GM23338 (cell line): Measurements from ENCODE around the gene NIPA2. TPM values are rescaled to one million over a fixed set of nuclear protein-coding genes. Genes with fewer than 3 reads are reported as not detected.

Experiments used
- ATAC-seq: fragments of 200-7000 bp; cut with Tn5 transposase; 3 replicates; pipeline ENCODE4 v1.9.1; 2020
- DNase-seq: peaks from one replicate; pipeline ENCODE4 v3.0.0-alpha.2; 2015; ENCODE audit warnings: low spot score
- H2AFZ ChIP-seq: fragments of 200-600 bp; sonication (generic); 2 replicates; pipeline ENCODE4 v1.8.0; 2016; ENCODE audit warnings: antibody characterized with exemption, mild to moderate bottlenecking, moderate library complexity
- H3F3A ChIP-seq: fragments of 200-600 bp; sonication (generic); replicated peaks from 2 replicates; pipeline ENCODE4 v1.8.0; 2017; ENCODE audit warnings: antibody characterized with exemption, mixed run types, low read depth
- H3K27ac ChIP-seq: fragments of 200-600 bp; sonication (generic); 2 replicates; pipeline ENCODE4 v1.6.1; 2016; ENCODE audit warnings: low read depth
- H3K27me3 ChIP-seq: fragments of 200-600 bp; sonication (generic); 2 replicates; pipeline ENCODE4 v1.8.0; 2016; ENCODE audit warnings: mild to moderate bottlenecking, mixed run types, moderate library complexity; ENCODE audit not compliant: insufficient read depth
- H3K36me3 ChIP-seq: fragments of 200-600 bp; sonication (generic); 2 replicates; pipeline ENCODE4 v1.8.0; 2016; ENCODE audit warnings: mild to moderate bottlenecking; ENCODE audit not compliant: insufficient read depth
- H3K4me1 ChIP-seq: fragments of 200-600 bp; sonication (generic); 2 replicates; pipeline ENCODE4 v1.8.0; 2016; ENCODE audit warnings: mild to moderate bottlenecking, moderate library complexity; ENCODE audit not compliant: insufficient read depth
- H3K4me2 ChIP-seq: fragments of 200-600 bp; sonication (generic); 2 replicates; pipeline ENCODE4 v1.7.1; 2017; ENCODE audit warnings: mixed run types
- H3K4me3 ChIP-seq: fragments of 200-600 bp; sonication (generic); 2 replicates; pipeline ENCODE4 v1.6.1; 2016; ENCODE audit warnings: mixed run types
- H3K79me2 ChIP-seq: fragments of 200-600 bp; sonication (generic); replicated peaks from 2 replicates; pipeline ENCODE4 v1.8.0; 2017; ENCODE audit warnings: mild to moderate bottlenecking; ENCODE audit not compliant: insufficient read depth
- H3K9me2 ChIP-seq: fragments of 200-600 bp; sonication (generic); 2 replicates; pipeline ENCODE4 v1.8.0; 2017; ENCODE audit not compliant: insufficient read depth
- H4K20me1 ChIP-seq: fragments of 200-600 bp; sonication (generic); replicated peaks from 2 replicates; pipeline ENCODE4 v1.8.0; 2017; ENCODE audit warnings: mild to moderate bottlenecking; ENCODE audit not compliant: insufficient read depth
- H3K27ac Mint-ChIP-seq: 2 replicates; pipeline ENCODE4 v1.8.0; 2020; ENCODE audit warnings: inconsistent platforms, mild to moderate bottlenecking, moderate library complexity, mixed read lengths
- H3K27me3 Mint-ChIP-seq: 3 replicates; pipeline ENCODE4 v1.8.0; 2022; ENCODE audit warnings: low read depth, mild to moderate bottlenecking, moderate library complexity, mixed read lengths, inconsistent platforms; ENCODE audit not compliant: insufficient read depth, poor library complexity
- H3K36me3 Mint-ChIP-seq: 3 replicates; pipeline ENCODE4 v1.8.0; 2021; ENCODE audit warnings: low read depth, mild to moderate bottlenecking, inconsistent platforms, moderate library complexity, mixed read lengths
- H3K4me1 Mint-ChIP-seq: 3 replicates; pipeline ENCODE4 v1.8.0; 2020; ENCODE audit warnings: mild to moderate bottlenecking, inconsistent platforms, mixed read lengths
- H3K4me3 Mint-ChIP-seq: 3 replicates; pipeline ENCODE4 v1.8.0; 2021; ENCODE audit warnings: moderate library complexity, mild to moderate bottlenecking, inconsistent platforms, mixed read lengths
- H3K9me3 Mint-ChIP-seq: 3 replicates; pipeline ENCODE4 v1.8.0; 2020; ENCODE audit warnings: moderate library complexity, mild to moderate bottlenecking, inconsistent platforms, mixed read lengths
- CREB1 ChIP-seq: fragments of 250-450 bp; sonication (Bioruptor Pico); IDR thresholded peaks from 2 replicates; pipeline ENCODE4 v1.5.0; 2020; ENCODE audit warnings: low read depth, mild to moderate bottlenecking, moderate library complexity
- ETS1 ChIP-seq: IDR thresholded peaks from 2 replicates; pipeline ENCODE4 v1.6.1; 2016; ENCODE audit warnings: antibody characterized with exemption
- EZH2 ChIP-seq: fragments of 200-600 bp; sonication (generic); IDR thresholded peaks from one replicate; pipeline ENCODE4 v1.8.0; 2017; ENCODE audit warnings: antibody characterized with exemption, mild to moderate bottlenecking, low read depth; ENCODE audit not compliant: unreplicated experiment
- EZH2phosphoT487 ChIP-seq: fragments of 200-600 bp; sonication (generic); IDR thresholded peaks from one replicate; pipeline ENCODE4 v1.8.1; 2018; ENCODE audit warnings: antibody characterized with exemption; ENCODE audit not compliant: unreplicated experiment
- JUNB ChIP-seq: IDR thresholded peaks from one replicate; pipeline ENCODE4 v1.6.1; 2016; ENCODE audit warnings: antibody characterized with exemption; ENCODE audit not compliant: unreplicated experiment
- NANOG ChIP-seq: IDR thresholded peaks from 2 replicates; pipeline ENCODE4 v1.6.1; 2016; ENCODE audit warnings: antibody characterized with exemption, borderline replicate concordance
- POLR2AphosphoS5 ChIP-seq: IDR thresholded peaks from 2 replicates; pipeline ENCODE4 v1.6.1; 2016; ENCODE audit warnings: antibody characterized with exemption, low read depth
- STAT1 ChIP-seq: IDR thresholded peaks from one replicate; pipeline ENCODE4 v1.6.1; 2016; ENCODE audit warnings: antibody characterized with exemption; ENCODE audit not compliant: unreplicated experiment
- ZNF114 ChIP-seq: fragments of 250-450 bp; sonication (Bioruptor Pico); IDR thresholded peaks from 2 replicates; pipeline ENCODE4 v1.5.0; 2020; ENCODE audit warnings: mild to moderate bottlenecking, moderate library complexity
- ZNF331 ChIP-seq: fragments of 250-450 bp; sonication (Bioruptor Pico); IDR thresholded peaks from 2 replicates; pipeline ENCODE4 v1.5.0; 2020; ENCODE audit warnings: low read depth, mild to moderate bottlenecking, moderate library complexity
- ZNF462 ChIP-seq: fragments of 250-450 bp; sonication (Bioruptor Pico); IDR thresholded peaks from 2 replicates; pipeline ENCODE4 v1.5.0; 2020; ENCODE audit warnings: mild to moderate bottlenecking, moderate library complexity
- polyA plus RNA-seq: library from polyadenylated mRNA; unstranded; fragments of >200 nt; fragmentation: Nextera tagmentation; extraction: Ambion mirVana; gene quantifications from 2 replicates; pipeline ENCODE4 v1.2.1, GENCODE V29; 2016
- total RNA-seq: library from RNA; depleted of rRNA; stranded (reverse); fragments of >200 nt; shearing (Covaris generic); gene quantifications from 2 replicates; pipeline ENCODE4 v1.2.3, GENCODE V29; 2014

The NIPA2 gene
- total and polyA plus RNA-seq, 2 experiments from 2014 or later: 35.0 to 105 TPM

- H4K20me1 ChIP-seq: no peaks in the 10 kb centered on the region
- no peaks in the 10 kb centered on the region for H3K27me3 ChIP-seq
- Mint-ChIP-seq H3K4me3 (no peak overlapping the region), H3K9me3 (peaks cover 13% of the 10 kb centered on the region; the same call in 1 of the 3 replicates), H3K4me1 (peaks cover 66% of the 10 kb centered on the region), H3K27ac (no peak overlapping the region), H3K27me3 (peaks cover 16% of the 10 kb centered on the region), H3K36me3 (peaks cover 21% of the 10 kb centered on the region; the same call in 2 of the 3 replicates)
- no peaks in the 10 kb centered on the region for H3K9me2 ChIP-seq
- no peaks in the 10 kb centered on the region for H3K36me3 ChIP-seq
- no peak overlapping the region for H2AFZ ChIP-seq
- peaks cover 37% of the 10 kb centered on the region for H3K4me1 ChIP-seq
- ATAC-seq (no peak), DNase-seq (no peak)
- no peak overlapping the region for H3K27ac ChIP-seq
- H3F3A ChIP-seq: no peaks in the 10 kb centered on the region; the same call in 1 of the 2 replicates
- no peak overlapping the region for H3K4me2 ChIP-seq
- no peak overlapping the region for H3K4me3 ChIP-seq
- no peaks in the 10 kb centered on the region for H3K79me2 ChIP-seq
- TF ChIP-seq POLR2AphosphoS5 (no peak), ETS1 (no peak), NANOG (no peak), ZNF114 (CRISPR knock-in tag) (no peak), EZH2phosphoT487 (no peak), CREB1 (CRISPR knock-in tag) (no peak), ZNF331 (no peak), STAT1 (no peak), EZH2 (no peak), JUNB (no peak)
Observed at GRCh38 chr15:22831473-22831872, 7.0 kb upstream of the NIPA2 start.

GRCh38 chr15:22839046-22839695 lies 705 bp downstream of the NIPA2 start:
- H3K27me3 ChIP-seq: no peaks in the 10 kb centered on the region
- peak overlapping the region; percentile 90 for H3K4me3 Mint-ChIP-seq
- H2AFZ ChIP-seq: peak overlapping the region; percentile 67; the same call in 1 of the 2 replicates
- no peak for TF ChIP-seq EZH2phosphoT487
- no peak for TF ChIP-seq ETS1
- no peak for TF ChIP-seq JUNB
- TF ChIP-seq ZNF331: no peak
- no peak for TF ChIP-seq POLR2AphosphoS5
- no peak for TF ChIP-seq ZNF114 (CRISPR knock-in tag)
- no peak for TF ChIP-seq CREB1 (CRISPR knock-in tag)
- TF ChIP-seq STAT1: no peak
- TF ChIP-seq ZNF462 (CRISPR knock-in tag): no peak
- no peak for TF ChIP-seq EZH2

More at GRCh38 chr15:22839046-22839695, 705 bp downstream of the NIPA2 start:
- H3K27me3 Mint-ChIP-seq: peaks cover 11% of the 10 kb centered on the region
- H3K36me3 Mint-ChIP-seq: peaks cover 30% of the 10 kb centered on the region
- peaks cover 11% of the 10 kb centered on the region; the same call in 1 of the 2 replicates for H3F3A ChIP-seq
- peaks cover 13% of the 10 kb centered on the region for H3K4me1 ChIP-seq
- H3K36me3 ChIP-seq: no peaks in the 10 kb centered on the region; the same call in 1 of the 2 replicates
- no peaks in the 10 kb centered on the region for H3K9me2 ChIP-seq
- peaks cover 7% of the 10 kb centered on the region; the same call in 1 of the 3 replicates for H3K9me3 Mint-ChIP-seq
- ATAC-seq (no peak), DNase-seq (no peak)
- H3K27ac Mint-ChIP-seq: peak overlapping the region; percentile 95
- H4K20me1 ChIP-seq: peaks cover 25% of the 10 kb centered on the region
- peaks cover 55% of the 10 kb centered on the region for H3K79me2 ChIP-seq
- H3K4me3 ChIP-seq: peak overlapping the region; percentile 94
- peak overlapping the region; percentile 93 for H3K27ac ChIP-seq
- peaks cover 37% of the 10 kb centered on the region for H3K4me1 Mint-ChIP-seq
- H3K4me2 ChIP-seq: peak overlapping the region; percentile 92
